Mucosa of descending colon (tissue), 3 donors: ENCODE measurements around the gene NHS. TPM values are rescaled to one million over a fixed set of nuclear protein-coding genes. Genes with fewer than 3 reads are reported as not detected.
A peak's percentile ranks its signal among the peaks of the same experiment; 100 is the strongest.

Experiments used
- ATAC-seq: fragments of 200-7000 bp; cut with Tn5 transposase; one replicate; pipeline ENCODE4 v1.9.1; 2020; ENCODE audit warnings: mild to moderate bottlenecking, moderate library complexity
- DNase-seq, 3 donors: peaks; one replicate each; pipeline ENCODE4 v3.0.0-alpha.2; 2020
- H3K36me3 ChIP-seq: fragments of 200-600 bp; one replicate; pipeline ENCODE4 v1.8.0; 2021; ENCODE audit warnings: low read depth, mild to moderate bottlenecking
- H3K4me1 ChIP-seq: fragments of 200-600 bp; one replicate; pipeline ENCODE4 v1.8.0; 2021; ENCODE audit warnings: low read depth, mild to moderate bottlenecking
- H3K4me3 ChIP-seq: fragments of 200-600 bp; one replicate; pipeline ENCODE4 v1.8.0; 2021; ENCODE audit warnings: mild to moderate bottlenecking
- H3K9me3 ChIP-seq: fragments of 200-600 bp; one replicate; pipeline ENCODE4 v1.8.0; 2021; ENCODE audit warnings: mild to moderate bottlenecking
- CTCF ChIP-seq: fragments of 200-600 bp; IDR thresholded peaks from one replicate; pipeline ENCODE4 v1.8.0; 2022; ENCODE audit warnings: antibody characterized with exemption, mild to moderate bottlenecking
- intact Hi-C, 2 donors: fragments of 100-400 bp; cut with DNase I in 1 of 2; cut with micrococcal nuclease in 1 of 2; formaldehyde crosslinking; loops; one replicate each; pipeline versions ENCODE4 v1.11.0 to v1.11.1; 2022; cut with DNase I, micrococcal nuclease
- total RNA-seq, 3 donors: library from RNA; stranded (reverse); fragmentation: NEBNext Ultra II Directional in 2 of 3; extraction: Animal tissue kit (Norgen Biotek cat#: 25700) in 2 of 3; gene quantifications; one replicate each; pipeline versions ENCODE4 v1.2.1 to v1.2.4, GENCODE V29; 2021 to 2023
- donor health status: DM: no; HTN: no; CAD: no; lungs with moderate emphysema.
- donor health status: DM: no; HTN: no; CAD: no.
- donor health status: DM: no; HTN: yes; CAD: no.

Gene NHS
- total RNA-seq, 3 donors from 2014 or later, result 1.8 to 11.7 (median 2.1) TPM

- no peaks in the 10 kb centered on the region for H3K4me1 ChIP-seq
- no peak overlapping the region for H3K4me3 ChIP-seq
- TF ChIP-seq CTCF, result no peak
- no peaks in the 10 kb centered on the region for H3K9me3 ChIP-seq
- intact Hi-C loops, result loop anchor here in 1 of 2 donors (5.0 kb wide), 1 partner anchor 224 kb away; no protein-coding TSS in a partner anchor
- DNase-seq (no peak), ATAC-seq (no peak)
- no peaks in the 10 kb centered on the region for H3K36me3 ChIP-seq
Observed at GRCh38 chrX:17596061-17596460, 221.1 kb downstream of the NHS start.

- H3K4me3 ChIP-seq, result no peak overlapping the region
- intact Hi-C loops, result loop anchor here in 1 of 2 donors (5.0 kb wide), 1 partner anchor 224 kb away; no protein-coding TSS in a partner anchor
- no peaks in the 10 kb centered on the region for H3K4me1 ChIP-seq
- no peaks in the 10 kb centered on the region for H3K9me3 ChIP-seq
- H3K36me3 ChIP-seq, result no peaks in the 10 kb centered on the region
- no peak for TF ChIP-seq CTCF
- ATAC-seq (no peak), DNase-seq (no peak)
Observed at GRCh38 chrX:17596546-17597205, 221.7 kb downstream of the NHS start.

- DNase-seq, result no peak
- no peak for TF ChIP-seq CTCF
- H3K4me1 ChIP-seq, result no peaks in the 10 kb centered on the region
- H3K9me3 ChIP-seq, result no peaks in the 10 kb centered on the region
- intact Hi-C loops, result loop anchor here in 1 of 2 donors (5.0 kb wide), 1 partner anchor 225 kb away; no protein-coding TSS in a partner anchor
- no peaks in the 10 kb centered on the region for H3K36me3 ChIP-seq
- no peak overlapping the region for H3K4me3 ChIP-seq
- no peak for ATAC-seq
Observed at GRCh38 chrX:17597327-17597726, 222.3 kb downstream of the NHS start.

GRCh38 chrX:17597836-17598439, 222.9 kb downstream of the NHS start:
- no peak for TF ChIP-seq CTCF
- H3K4me1 ChIP-seq, result no peaks in the 10 kb centered on the region
- no peak overlapping the region for H3K4me3 ChIP-seq
- peak; percentile 77 to 78 (median 78) for DNase-seq
- H3K9me3 ChIP-seq, result no peaks in the 10 kb centered on the region
- H3K36me3 ChIP-seq, result no peaks in the 10 kb centered on the region
- ATAC-seq, result peak; percentile 62
- intact Hi-C loops, result loop anchor here in 1 of 2 donors (5.0 kb wide), 1 partner anchor 226 kb away; no protein-coding TSS in a partner anchor

- DNase-seq, result no peak
- no peak for TF ChIP-seq CTCF
- no peak for ATAC-seq
Observed at GRCh38 chrX:17601441-17602200, 226.6 kb downstream of the NHS start.

More at GRCh38 chrX:17601441-17602200, 226.6 kb downstream of the NHS start:
- Histone ChIP-seq H3K4me3 (no peak overlapping the region), H3K36me3 (no peaks in the 10 kb centered on the region), H3K9me3 (no peaks in the 10 kb centered on the region), H3K4me1 (no peaks in the 10 kb centered on the region)
- intact Hi-C loops, result no loop called here
